Measurements from ENCODE around the gene OR8K1.

DNA sequence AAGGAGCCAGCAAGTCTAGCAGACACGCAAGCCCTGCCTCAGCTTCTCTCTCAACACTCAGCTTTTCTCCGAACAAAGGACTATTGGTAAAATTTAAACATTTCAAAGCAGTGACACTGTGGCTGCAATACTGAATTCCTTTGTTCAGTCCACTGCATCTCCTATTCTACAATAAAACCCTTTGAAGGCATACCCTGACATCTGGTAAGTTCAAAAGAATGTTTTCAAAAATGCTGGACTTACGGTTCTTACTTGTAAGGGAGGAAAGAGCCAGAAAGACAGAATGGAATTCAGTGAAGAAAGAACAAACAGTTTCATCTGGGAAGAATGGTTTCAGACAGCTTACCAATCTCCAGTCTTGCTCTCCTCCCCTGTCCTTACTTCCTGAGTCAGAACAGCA lies 12.7 kb upstream of the OR8K1 start:
- TF ChIP-seq, protein P1, sequence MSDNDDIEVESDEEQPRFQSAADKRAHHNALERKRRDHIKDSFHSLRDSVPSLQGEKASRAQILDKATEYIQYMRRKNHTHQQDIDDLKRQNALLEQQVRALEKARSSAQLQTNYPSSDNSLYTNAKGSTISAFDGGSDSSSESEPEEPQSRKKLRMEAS (IDR thresholded peaks at IDR 0.05; ENCODE audit: low read depth, low read length), result no peak
- TF ChIP-seq EZH2 (IDR thresholded peaks at IDR 0.05; ENCODE audit: borderline replicate concordance, control insufficient read depth, low read depth, low read length) (no peak), EP300 (IDR thresholded peaks at IDR 0.05; ENCODE audit: borderline replicate concordance in 1 of 2, control insufficient read depth in 1 of 2, low read depth in 2 of 2, low read length in 2 of 2) (no peak), CREB1 (IDR thresholded peaks at IDR 0.05; ENCODE audit: low read depth) (no peak), POLR2A (IDR thresholded peaks at IDR 0.05; ENCODE audit: low read depth, low read length) (no peak), SP1 (IDR thresholded peaks at IDR 0.05; ENCODE audit: low read depth, low read length) (no peak), KLF5 (IDR thresholded peaks at IDR 0.05; ENCODE audit: partially characterized antibody) (no peak), TARDBP (IDR thresholded peaks at IDR 0.05; ENCODE audit: borderline replicate concordance) (no peak), RAD21 (IDR thresholded peaks at IDR 0.05; ENCODE audit: insufficient read depth, low read depth, low read length) (no peak)
- TF ChIP-seq, protein P2, sequence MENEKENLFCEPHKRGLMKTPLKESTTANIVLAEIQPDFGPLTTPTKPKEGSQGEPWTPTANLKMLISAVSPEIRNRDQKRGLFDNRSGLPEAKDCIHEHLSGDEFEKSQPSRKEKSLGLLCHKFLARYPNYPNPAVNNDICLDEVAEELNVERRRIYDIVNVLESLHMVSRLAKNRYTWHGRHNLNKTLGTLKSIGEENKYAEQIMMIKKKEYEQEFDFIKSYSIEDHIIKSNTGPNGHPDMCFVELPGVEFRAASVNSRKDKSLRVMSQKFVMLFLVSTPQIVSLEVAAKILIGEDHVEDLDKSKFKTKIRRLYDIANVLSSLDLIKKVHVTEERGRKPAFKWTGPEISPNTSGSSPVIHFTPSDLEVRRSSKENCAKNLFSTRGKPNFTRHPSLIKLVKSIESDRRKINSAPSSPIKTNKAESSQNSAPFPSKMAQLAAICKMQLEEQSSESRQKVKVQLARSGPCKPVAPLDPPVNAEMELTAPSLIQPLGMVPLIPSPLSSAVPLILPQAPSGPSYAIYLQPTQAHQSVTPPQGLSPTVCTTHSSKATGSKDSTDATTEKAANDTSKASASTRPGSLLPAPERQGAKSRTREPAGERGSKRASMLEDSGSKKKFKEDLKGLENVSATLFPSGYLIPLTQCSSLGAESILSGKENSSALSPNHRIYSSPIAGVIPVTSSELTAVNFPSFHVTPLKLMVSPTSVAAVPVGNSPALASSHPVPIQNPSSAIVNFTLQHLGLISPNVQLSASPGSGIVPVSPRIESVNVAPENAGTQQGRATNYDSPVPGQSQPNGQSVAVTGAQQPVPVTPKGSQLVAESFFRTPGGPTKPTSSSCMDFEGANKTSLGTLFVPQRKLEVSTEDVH (IDR thresholded peaks at IDR 0.05; ENCODE audit: low read depth, partially characterized antibody), result no peak
- TF ChIP-seq, protein P3, sequence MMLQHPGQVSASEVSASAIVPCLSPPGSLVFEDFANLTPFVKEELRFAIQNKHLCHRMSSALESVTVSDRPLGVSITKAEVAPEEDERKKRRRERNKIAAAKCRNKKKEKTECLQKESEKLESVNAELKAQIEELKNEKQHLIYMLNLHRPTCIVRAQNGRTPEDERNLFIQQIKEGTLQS (IDR thresholded peaks at IDR 0.05; ENCODE audit: borderline replicate concordance, extremely low read depth, low read depth, low read length), result no peak
- TF ChIP-seq, protein P4, sequence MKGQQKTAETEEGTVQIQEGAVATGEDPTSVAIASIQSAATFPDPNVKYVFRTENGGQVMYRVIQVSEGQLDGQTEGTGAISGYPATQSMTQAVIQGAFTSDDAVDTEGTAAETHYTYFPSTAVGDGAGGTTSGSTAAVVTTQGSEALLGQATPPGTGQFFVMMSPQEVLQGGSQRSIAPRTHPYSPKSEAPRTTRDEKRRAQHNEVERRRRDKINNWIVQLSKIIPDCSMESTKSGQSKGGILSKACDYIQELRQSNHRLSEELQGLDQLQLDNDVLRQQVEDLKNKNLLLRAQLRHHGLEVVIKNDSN (IDR thresholded peaks at IDR 0.05; ENCODE audit: borderline replicate concordance, extremely low read length, insufficient read depth, low read depth, low read length), result no peak
- TF ChIP-seq, protein P5, sequence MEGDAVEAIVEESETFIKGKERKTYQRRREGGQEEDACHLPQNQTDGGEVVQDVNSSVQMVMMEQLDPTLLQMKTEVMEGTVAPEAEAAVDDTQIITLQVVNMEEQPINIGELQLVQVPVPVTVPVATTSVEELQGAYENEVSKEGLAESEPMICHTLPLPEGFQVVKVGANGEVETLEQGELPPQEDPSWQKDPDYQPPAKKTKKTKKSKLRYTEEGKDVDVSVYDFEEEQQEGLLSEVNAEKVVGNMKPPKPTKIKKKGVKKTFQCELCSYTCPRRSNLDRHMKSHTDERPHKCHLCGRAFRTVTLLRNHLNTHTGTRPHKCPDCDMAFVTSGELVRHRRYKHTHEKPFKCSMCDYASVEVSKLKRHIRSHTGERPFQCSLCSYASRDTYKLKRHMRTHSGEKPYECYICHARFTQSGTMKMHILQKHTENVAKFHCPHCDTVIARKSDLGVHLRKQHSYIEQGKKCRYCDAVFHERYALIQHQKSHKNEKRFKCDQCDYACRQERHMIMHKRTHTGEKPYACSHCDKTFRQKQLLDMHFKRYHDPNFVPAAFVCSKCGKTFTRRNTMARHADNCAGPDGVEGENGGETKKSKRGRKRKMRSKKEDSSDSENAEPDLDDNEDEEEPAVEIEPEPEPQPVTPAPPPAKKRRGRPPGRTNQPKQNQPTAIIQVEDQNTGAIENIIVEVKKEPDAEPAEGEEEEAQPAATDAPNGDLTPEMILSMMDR (IDR thresholded peaks at IDR 0.05 in 2 of 3, conservative IDR thresholded peaks at IDR 0.05 in 1 of 3; ENCODE audit: control insufficient read depth in 2 of 3, extremely low read depth in 1 of 3, insufficient read depth in 1 of 3, low read depth in 3 of 3, low read length in 3 of 3), result no peak
- TF ChIP-seq, protein P6, sequence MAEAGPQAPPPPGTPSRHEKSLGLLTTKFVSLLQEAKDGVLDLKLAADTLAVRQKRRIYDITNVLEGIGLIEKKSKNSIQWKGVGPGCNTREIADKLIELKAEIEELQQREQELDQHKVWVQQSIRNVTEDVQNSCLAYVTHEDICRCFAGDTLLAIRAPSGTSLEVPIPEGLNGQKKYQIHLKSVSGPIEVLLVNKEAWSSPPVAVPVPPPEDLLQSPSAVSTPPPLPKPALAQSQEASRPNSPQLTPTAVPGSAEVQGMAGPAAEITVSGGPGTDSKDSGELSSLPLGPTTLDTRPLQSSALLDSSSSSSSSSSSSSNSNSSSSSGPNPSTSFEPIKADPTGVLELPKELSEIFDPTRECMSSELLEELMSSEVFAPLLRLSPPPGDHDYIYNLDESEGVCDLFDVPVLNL (IDR thresholded peaks at IDR 0.05; ENCODE audit: low read depth, low read length), result no peak
